Mucosa of descending colon (tissue), 3 donors: Measurements from ENCODE around the gene SIGLEC1. TPM values are rescaled to one million over a fixed set of nuclear protein-coding genes. Genes with fewer than 3 reads are reported as not detected.

Experiments
- ATAC-seq: fragments of 200-7000 bp; cut with Tn5 transposase; one replicate; pipeline ENCODE4 v1.9.1; 2020; ENCODE audit warnings: mild to moderate bottlenecking, moderate library complexity
- DNase-seq, 3 donors: peaks; one replicate each; pipeline ENCODE4 v3.0.0-alpha.2; 2020
- H3K36me3 ChIP-seq: fragments of 200-600 bp; one replicate; pipeline ENCODE4 v1.8.0; 2021; ENCODE audit warnings: low read depth, mild to moderate bottlenecking
- H3K4me1 ChIP-seq: fragments of 200-600 bp; one replicate; pipeline ENCODE4 v1.8.0; 2021; ENCODE audit warnings: low read depth, mild to moderate bottlenecking
- H3K4me3 ChIP-seq: fragments of 200-600 bp; one replicate; pipeline ENCODE4 v1.8.0; 2021; ENCODE audit warnings: mild to moderate bottlenecking
- H3K9me3 ChIP-seq: fragments of 200-600 bp; one replicate; pipeline ENCODE4 v1.8.0; 2021; ENCODE audit warnings: mild to moderate bottlenecking
- CTCF ChIP-seq: fragments of 200-600 bp; IDR thresholded peaks from one replicate; pipeline ENCODE4 v1.8.0; 2022; ENCODE audit warnings: antibody characterized with exemption, mild to moderate bottlenecking
- intact Hi-C, 2 donors: fragments of 100-400 bp; cut with DNase I in 1 of 2; cut with micrococcal nuclease in 1 of 2; formaldehyde crosslinking; loops; one replicate each; pipeline versions ENCODE4 v1.11.0 to v1.11.1; 2022; cut with DNase I, micrococcal nuclease
- total RNA-seq, 3 donors: library from RNA; stranded (reverse); fragmentation: NEBNext Ultra II Directional in 2 of 3; extraction: Animal tissue kit (Norgen Biotek cat#: 25700) in 2 of 3; gene quantifications; one replicate each; pipeline versions ENCODE4 v1.2.1 to v1.2.4, GENCODE V29; 2021 to 2023
- donor health status: DM: no; HTN: no; CAD: no; lungs with moderate emphysema.
- donor health status: DM: no; HTN: no; CAD: no.
- donor health status: DM: no; HTN: yes; CAD: no.

The SIGLEC1 gene
- total RNA-seq, 3 donors from 2014 or later = 3.3 to 21.7 (median 12.2) TPM

DNA sequence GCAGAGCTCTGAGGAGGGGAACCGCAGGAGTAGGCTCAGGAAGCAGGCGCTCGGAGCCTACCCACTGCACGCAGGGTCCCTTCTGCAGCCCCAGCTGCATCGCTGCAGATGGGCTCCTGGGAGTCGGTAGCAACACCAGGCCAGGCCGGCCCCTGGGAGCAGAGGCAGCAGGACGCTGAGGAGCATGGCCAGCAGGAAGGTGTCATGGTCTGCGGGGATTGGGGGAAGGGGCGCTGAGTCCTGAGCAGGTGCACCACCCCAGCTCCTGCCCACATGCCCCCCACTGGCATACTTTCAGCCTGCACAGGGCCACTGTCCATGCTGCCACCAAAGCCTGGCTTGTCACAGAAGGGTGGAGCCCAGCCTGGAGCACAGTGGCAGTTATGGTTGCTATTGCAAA is 41.5 kb downstream of the SIGLEC1 start:
- intact Hi-C loops = loop anchor here in 1 of 2 donors (10.0 kb wide), 1 partner anchor 404 kb away; no protein-coding TSS in a partner anchor
- peak in 1 of 3 donors; percentile 37 for DNase-seq
- H3K36me3 ChIP-seq = no peaks in the 10 kb centered on the region
- no peaks in the 10 kb centered on the region for H3K9me3 ChIP-seq
- H3K4me1 ChIP-seq = no peaks in the 10 kb centered on the region
- no peak for ATAC-seq
- H3K4me3 ChIP-seq = no peak overlapping the region
- no peak for TF ChIP-seq CTCF

- no peak for TF ChIP-seq CTCF
- intact Hi-C loops = loop anchor here in 1 of 2 donors (10.0 kb wide), 1 partner anchor 404 kb away; no protein-coding TSS in a partner anchor
- no peak for ATAC-seq
- Histone ChIP-seq H3K4me1 (no peaks in the 10 kb centered on the region), H3K4me3 (no peak overlapping the region), H3K9me3 (no peaks in the 10 kb centered on the region), H3K36me3 (no peaks in the 10 kb centered on the region)
- DNase-seq = no peak
These were observed 41.9 kb downstream of the SIGLEC1 start for GRCh38 chr20:3670511-3670910.

DNA sequence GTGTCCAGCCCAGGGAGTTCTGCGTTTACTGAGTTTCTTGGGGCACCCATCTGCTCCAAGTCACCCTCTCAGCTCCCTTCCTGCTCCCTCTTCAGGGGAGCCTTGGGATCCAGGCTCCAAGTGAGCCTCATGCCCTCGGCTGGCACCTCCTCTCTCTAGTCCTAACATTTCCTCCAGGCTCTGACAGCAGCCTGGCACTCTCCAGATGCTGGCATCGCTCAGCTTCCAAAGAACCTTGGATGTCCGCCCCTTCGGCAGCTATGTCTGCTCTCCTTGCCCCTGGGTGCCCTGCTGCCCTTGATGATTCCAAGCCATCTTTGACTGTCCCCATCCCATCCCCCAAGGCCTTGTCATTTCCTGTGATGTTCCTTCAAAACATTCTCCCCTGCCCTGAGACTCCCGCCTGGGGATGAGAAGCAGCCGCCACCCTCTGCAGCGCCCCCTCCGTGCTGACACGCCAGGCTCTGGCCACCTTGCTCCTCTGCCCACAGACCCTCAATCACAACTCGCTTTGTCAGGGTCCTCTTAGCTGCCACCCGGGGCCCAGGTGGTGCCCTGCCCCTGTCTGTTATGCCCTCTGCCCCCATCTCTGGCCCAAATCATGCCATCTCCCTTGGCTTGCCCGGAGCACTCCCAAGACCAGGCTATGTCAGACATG is 42.6 kb downstream of the SIGLEC1 start:
- no peak overlapping the region for H3K4me3 ChIP-seq
- peak in 1 of 3 donors; percentile 8 for DNase-seq
- ATAC-seq = no peak
- no peaks in the 10 kb centered on the region for H3K36me3 ChIP-seq
- H3K4me1 ChIP-seq = no peaks in the 10 kb centered on the region
- no peaks in the 10 kb centered on the region for H3K9me3 ChIP-seq
- intact Hi-C loops = loop anchor here in 1 of 2 donors (10.0 kb wide), 1 partner anchor 405 kb away; no protein-coding TSS in a partner anchor
- no peak for TF ChIP-seq CTCF

- intact Hi-C loops = no loop called here
- H3K4me1 ChIP-seq = no peaks in the 10 kb centered on the region
- ATAC-seq (no peak), DNase-seq (peak in 1 of 3 donors; percentile 13)
- TF ChIP-seq CTCF = no peak
- H3K36me3 ChIP-seq = no peaks in the 10 kb centered on the region
- H3K4me3 ChIP-seq = no peak overlapping the region
- no peaks in the 10 kb centered on the region for H3K9me3 ChIP-seq
These were observed 44.9 kb downstream of the SIGLEC1 start for GRCh38 chr20:3667434-3668037.

DNA sequence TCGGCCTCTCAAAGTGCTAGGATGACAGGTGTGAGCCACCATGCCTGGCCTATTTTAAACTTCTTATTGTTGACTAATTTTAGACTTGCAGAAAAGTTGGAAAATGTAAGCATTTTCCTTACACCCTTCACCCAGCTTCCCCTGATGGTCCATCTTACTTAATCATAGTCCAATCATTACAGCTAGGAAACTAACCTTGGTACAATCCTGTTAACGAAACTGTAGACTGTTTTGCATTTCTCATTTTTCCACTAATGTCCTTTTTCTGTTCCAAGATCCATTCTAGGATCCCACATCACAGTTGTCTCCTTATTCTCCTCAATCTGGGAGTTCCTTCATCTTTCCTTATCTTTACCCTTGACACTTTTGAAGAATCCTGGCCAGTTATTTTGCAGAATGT is 48.5 kb downstream of the SIGLEC1 start:
- Histone ChIP-seq H3K9me3 (no peaks in the 10 kb centered on the region), H3K36me3 (no peaks in the 10 kb centered on the region), H3K4me3 (no peak overlapping the region), H3K4me1 (peaks cover 3% of the 10 kb centered on the region)
- DNase-seq (no peak), ATAC-seq (no peak)
- no peak for TF ChIP-seq CTCF
- intact Hi-C loops = no loop called here
